GM18517 (cell line): ENCODE results near the gene PATJ.

Experiments used
- ATAC-seq: cut with Tn5 transposase; IDR thresholded peaks from one replicate; pipeline ENCODE4 v1.9.1; 2021; ENCODE audit warnings: mild to moderate bottlenecking, moderate library complexity; ENCODE audit not compliant: unreplicated experiment

The PATJ gene

GRCh38 chr1:62082456-62083363, 340.4 kb downstream of the PATJ start:
- peak; percentile 72 for ATAC-seq

- ATAC-seq, result no peak
Measured at GRCh38 chr1:62084310-62084890, 342.1 kb downstream of the PATJ start.

GRCh38 chr1:62088439-62088838, 346.2 kb downstream of the PATJ start:
- ATAC-seq, result no peak

- ATAC-seq, result no peak
Measured at GRCh38 chr1:62089570-62089969, 347.3 kb downstream of the PATJ start.

- ATAC-seq, result no peak
Measured at GRCh38 chr1:62090016-62090415, 347.7 kb downstream of the PATJ start.

GRCh38 chr1:62092110-62092509, 349.8 kb downstream of the PATJ start:
- no peak for ATAC-seq

GRCh38 chr1:62093261-62093660, 351.0 kb downstream of the PATJ start:
- ATAC-seq, result no peak

- no peak for ATAC-seq
Measured at GRCh38 chr1:62097464-62097863, 355.2 kb downstream of the PATJ start.

- ATAC-seq, result no peak
Measured at GRCh38 chr1:62100442-62100841, 358.2 kb downstream of the PATJ start.

GRCh38 chr1:62103846-62104245, 361.6 kb downstream of the PATJ start:
- ATAC-seq, result no peak

GRCh38 chr1:62107923-62108322, 365.6 kb downstream of the PATJ start:
- no peak for ATAC-seq

GRCh38 chr1:62109124-62109523, 366.8 kb downstream of the PATJ start:
- ATAC-seq, result no peak

GRCh38 chr1:62110198-62110817, 368.0 kb downstream of the PATJ start:
- ATAC-seq, result no peak

- ATAC-seq, result no peak
Measured at GRCh38 chr1:62111084-62111483, 368.8 kb downstream of the PATJ start.

GRCh38 chr1:62113507-62113906, 371.2 kb downstream of the PATJ start:
- ATAC-seq, result no peak

GRCh38 chr1:62117018-62117750, 374.9 kb downstream of the PATJ start:
- no peak for ATAC-seq

- no peak for ATAC-seq
Measured at GRCh38 chr1:62126579-62127290, 384.5 kb downstream of the PATJ start.

GRCh38 chr1:62128745-62129144, 386.5 kb downstream of the PATJ start:
- ATAC-seq, result no peak

- peak; percentile 95 for ATAC-seq
Measured at GRCh38 chr1:62131093-62131725, 388.9 kb downstream of the PATJ start.

GRCh38 chr1:62138029-62138428, 395.7 kb downstream of the PATJ start:
- no peak for ATAC-seq
